Myocyte (in vitro differentiated cells): ENCODE data around the gene SCN8A. TPM values are rescaled to one million over a fixed set of nuclear protein-coding genes. Genes with fewer than 3 reads are reported as not detected.

ENCODE experiments used
- DNase-seq: peaks from one replicate; pipeline ENCODE4 v3.0.0-alpha.2; 2012; ENCODE audit warnings: low read depth
- total RNA-seq: library from RNA; depleted of rRNA; stranded (reverse); fragments of >200 nt; gene quantifications from 2 replicates; pipeline ENCODE4 v1.2.3, GENCODE V29; 2014

Gene SCN8A
- total RNA-seq, 1 donor from 2014 or later = 13.7 TPM

- DNase-seq = peak; percentile 13
Measured at GRCh38 chr12:51714666-51715065, 123.6 kb downstream of the SCN8A start.

GRCh38 chr12:51717326-51717925 is 126.4 kb downstream of the SCN8A start:
- DNase-seq = no peak

GRCh38 chr12:51721282-51721940 is 130.4 kb downstream of the SCN8A start:
- no peak for DNase-seq

GRCh38 chr12:51722431-51722830 is 131.4 kb downstream of the SCN8A start:
- no peak for DNase-seq

GRCh38 chr12:51726161-51726560 is 135.1 kb downstream of the SCN8A start:
- DNase-seq = no peak

GRCh38 chr12:51726931-51727330 is 135.9 kb downstream of the SCN8A start:
- peak; percentile 7 for DNase-seq

- DNase-seq = no peak
Measured at GRCh38 chr12:51729331-51729730, 138.3 kb downstream of the SCN8A start.

GRCh38 chr12:51730745-51731144 is 139.7 kb downstream of the SCN8A start:
- DNase-seq = no peak

- no peak for DNase-seq
Measured at GRCh38 chr12:51740536-51740935, 149.5 kb downstream of the SCN8A start.

GRCh38 chr12:51744235-51744634 is 153.2 kb downstream of the SCN8A start:
- DNase-seq = peak; percentile 23

GRCh38 chr12:51744957-51745356 is 153.9 kb downstream of the SCN8A start:
- no peak for DNase-seq

GRCh38 chr12:51746416-51746815 is 155.4 kb downstream of the SCN8A start:
- no peak for DNase-seq

GRCh38 chr12:51748235-51748634 is 157.2 kb downstream of the SCN8A start:
- DNase-seq = no peak

- DNase-seq = no peak
Measured at GRCh38 chr12:51749206-51749985, 158.4 kb downstream of the SCN8A start.

- no peak for DNase-seq
Measured at GRCh38 chr12:51749986-51750317, 158.9 kb downstream of the SCN8A start.

GRCh38 chr12:51751661-51752060 is 160.6 kb downstream of the SCN8A start:
- DNase-seq = peak; percentile 62

- DNase-seq = peak; percentile 92
Measured at GRCh38 chr12:51752234-51752889, 161.3 kb downstream of the SCN8A start.

- DNase-seq = no peak
Measured at GRCh38 chr12:51753980-51754675, 163.1 kb downstream of the SCN8A start.

- no peak for DNase-seq
Measured at GRCh38 chr12:51755251-51755650, 164.2 kb downstream of the SCN8A start.

- no peak for DNase-seq
Measured at GRCh38 chr12:51759175-51759574, 168.1 kb downstream of the SCN8A start.

- no peak for DNase-seq
Measured at GRCh38 chr12:51759695-51760094, 168.7 kb downstream of the SCN8A start.
